ENCODE results near the gene SNAP47.

SNAP47 gene

DNA sequence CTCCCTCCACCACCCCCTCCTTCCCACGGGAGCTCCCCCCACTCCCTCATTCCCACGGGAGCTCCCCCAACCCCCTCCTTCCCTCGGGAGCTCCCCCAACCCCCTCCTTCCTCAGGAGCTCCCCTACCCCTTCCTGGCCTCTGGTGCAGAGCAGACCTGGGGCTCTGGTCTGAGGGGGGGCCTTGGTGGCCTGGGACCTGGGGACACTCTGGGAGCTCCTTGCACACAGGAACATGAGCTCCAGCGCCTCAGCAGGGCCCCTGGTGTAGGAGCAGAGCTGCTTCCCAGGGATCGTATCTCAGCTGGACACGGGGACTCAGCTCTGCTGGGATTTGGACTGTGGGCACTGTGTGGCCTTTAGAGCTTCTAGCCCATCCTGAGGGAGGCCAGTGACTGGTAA is 60.5 kb downstream of the SNAP47 start:
- no peak for TF ChIP-seq POLR2AphosphoS5 (IDR thresholded peaks at IDR 0.05; ENCODE audit: low read depth)
- TF ChIP-seq SPI1 (IDR thresholded peaks at IDR 0.05; ENCODE audit: borderline replicate concordance, low read depth), result no peak

DNA sequence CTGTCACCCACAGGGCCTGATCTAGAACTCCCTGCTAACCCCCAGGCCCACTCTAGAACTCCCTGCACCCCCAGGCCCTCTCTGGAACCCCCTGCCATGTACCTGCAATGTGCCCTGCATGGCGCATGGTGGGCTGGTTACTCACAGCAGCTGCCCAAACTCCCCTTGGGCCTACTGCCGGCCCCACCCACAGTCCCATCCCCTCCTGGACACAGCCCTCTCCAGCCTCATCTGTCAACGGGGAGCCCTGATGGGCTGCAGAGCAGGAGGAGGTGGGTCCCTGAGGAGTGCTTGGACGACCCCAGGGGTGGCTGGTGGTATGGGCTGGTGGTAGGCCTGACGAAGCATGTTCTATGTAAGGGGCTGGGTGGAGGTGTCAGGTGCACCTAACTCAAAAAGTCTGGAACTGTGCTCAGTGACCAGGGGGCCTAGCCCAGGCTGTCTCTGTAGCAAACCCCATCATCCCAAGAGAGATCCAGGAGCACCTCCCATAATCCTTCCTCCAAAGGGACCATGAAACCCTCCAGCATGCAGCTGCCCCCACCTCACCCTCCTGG is 61.2 kb downstream of the SNAP47 start:
- H3K4me3 ChIP-seq (replicated peaks; ENCODE audit: insufficient read depth, low read length), result no peak overlapping the region
- no peaks in the 10 kb centered on the region for H3K27me3 ChIP-seq (ENCODE audit: insufficient read depth, poor library complexity, severe bottlenecking)
- TF ChIP-seq GABPA (IDR thresholded peaks at IDR 0.05; ENCODE audit: low read depth) (no peak), POLR2AphosphoS5 (IDR thresholded peaks at IDR 0.05; ENCODE audit: low read depth) (no peak), SPI1 (IDR thresholded peaks at IDR 0.05; ENCODE audit: borderline replicate concordance, low read depth) (no peak)
- TF ChIP-seq, protein P1, sequence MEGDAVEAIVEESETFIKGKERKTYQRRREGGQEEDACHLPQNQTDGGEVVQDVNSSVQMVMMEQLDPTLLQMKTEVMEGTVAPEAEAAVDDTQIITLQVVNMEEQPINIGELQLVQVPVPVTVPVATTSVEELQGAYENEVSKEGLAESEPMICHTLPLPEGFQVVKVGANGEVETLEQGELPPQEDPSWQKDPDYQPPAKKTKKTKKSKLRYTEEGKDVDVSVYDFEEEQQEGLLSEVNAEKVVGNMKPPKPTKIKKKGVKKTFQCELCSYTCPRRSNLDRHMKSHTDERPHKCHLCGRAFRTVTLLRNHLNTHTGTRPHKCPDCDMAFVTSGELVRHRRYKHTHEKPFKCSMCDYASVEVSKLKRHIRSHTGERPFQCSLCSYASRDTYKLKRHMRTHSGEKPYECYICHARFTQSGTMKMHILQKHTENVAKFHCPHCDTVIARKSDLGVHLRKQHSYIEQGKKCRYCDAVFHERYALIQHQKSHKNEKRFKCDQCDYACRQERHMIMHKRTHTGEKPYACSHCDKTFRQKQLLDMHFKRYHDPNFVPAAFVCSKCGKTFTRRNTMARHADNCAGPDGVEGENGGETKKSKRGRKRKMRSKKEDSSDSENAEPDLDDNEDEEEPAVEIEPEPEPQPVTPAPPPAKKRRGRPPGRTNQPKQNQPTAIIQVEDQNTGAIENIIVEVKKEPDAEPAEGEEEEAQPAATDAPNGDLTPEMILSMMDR (IDR thresholded peaks at IDR 0.05; ENCODE audit: insufficient read depth, low read length), result no peak
- TF ChIP-seq, protein P2, sequence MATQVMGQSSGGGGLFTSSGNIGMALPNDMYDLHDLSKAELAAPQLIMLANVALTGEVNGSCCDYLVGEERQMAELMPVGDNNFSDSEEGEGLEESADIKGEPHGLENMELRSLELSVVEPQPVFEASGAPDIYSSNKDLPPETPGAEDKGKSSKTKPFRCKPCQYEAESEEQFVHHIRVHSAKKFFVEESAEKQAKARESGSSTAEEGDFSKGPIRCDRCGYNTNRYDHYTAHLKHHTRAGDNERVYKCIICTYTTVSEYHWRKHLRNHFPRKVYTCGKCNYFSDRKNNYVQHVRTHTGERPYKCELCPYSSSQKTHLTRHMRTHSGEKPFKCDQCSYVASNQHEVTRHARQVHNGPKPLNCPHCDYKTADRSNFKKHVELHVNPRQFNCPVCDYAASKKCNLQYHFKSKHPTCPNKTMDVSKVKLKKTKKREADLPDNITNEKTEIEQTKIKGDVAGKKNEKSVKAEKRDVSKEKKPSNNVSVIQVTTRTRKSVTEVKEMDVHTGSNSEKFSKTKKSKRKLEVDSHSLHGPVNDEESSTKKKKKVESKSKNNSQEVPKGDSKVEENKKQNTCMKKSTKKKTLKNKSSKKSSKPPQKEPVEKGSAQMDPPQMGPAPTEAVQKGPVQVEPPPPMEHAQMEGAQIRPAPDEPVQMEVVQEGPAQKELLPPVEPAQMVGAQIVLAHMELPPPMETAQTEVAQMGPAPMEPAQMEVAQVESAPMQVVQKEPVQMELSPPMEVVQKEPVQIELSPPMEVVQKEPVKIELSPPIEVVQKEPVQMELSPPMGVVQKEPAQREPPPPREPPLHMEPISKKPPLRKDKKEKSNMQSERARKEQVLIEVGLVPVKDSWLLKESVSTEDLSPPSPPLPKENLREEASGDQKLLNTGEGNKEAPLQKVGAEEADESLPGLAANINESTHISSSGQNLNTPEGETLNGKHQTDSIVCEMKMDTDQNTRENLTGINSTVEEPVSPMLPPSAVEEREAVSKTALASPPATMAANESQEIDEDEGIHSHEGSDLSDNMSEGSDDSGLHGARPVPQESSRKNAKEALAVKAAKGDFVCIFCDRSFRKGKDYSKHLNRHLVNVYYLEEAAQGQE (IDR thresholded peaks at IDR 0.05; ENCODE audit: insufficient replicate concordance, low read depth), result no peak
- no peak for DNase-seq (ENCODE audit: low read depth in 1 of 2, low spot score in 1 of 2)
- no peak overlapping the region for H3K27ac ChIP-seq (replicated peaks)

More for the DNA sequence above, 60.5 kb downstream of the SNAP47 start:
- Histone ChIP-seq H3K27ac (replicated peaks) (no peak overlapping the region), H3K27me3 (ENCODE audit: insufficient read depth, poor library complexity, severe bottlenecking) (no peaks in the 10 kb centered on the region), H3K4me3 (replicated peaks; ENCODE audit: insufficient read depth, low read length) (no peak overlapping the region)
- DNase-seq (ENCODE audit: low read depth in 1 of 2, low spot score in 1 of 2), result no peak

DNA sequence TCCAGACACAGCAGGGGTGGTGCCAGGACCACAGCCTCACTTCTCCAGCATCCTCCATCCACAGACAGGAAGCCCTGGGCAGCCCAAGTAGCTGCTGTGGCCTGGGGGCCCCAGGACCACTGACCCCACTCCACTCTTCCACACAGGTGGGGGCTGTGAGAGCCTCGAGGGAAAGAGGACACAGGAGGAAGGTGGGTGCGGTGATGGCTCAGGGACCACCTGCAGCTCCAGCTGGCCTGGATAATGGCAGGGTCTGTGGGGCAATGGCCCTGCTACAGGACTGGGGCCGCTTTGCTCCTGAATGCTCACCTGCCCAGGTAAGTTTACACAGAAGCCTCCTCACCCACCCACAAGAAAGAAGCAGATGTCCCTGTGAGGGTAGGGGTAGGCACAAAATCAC is 61.9 kb downstream of the SNAP47 start:
- no peaks in the 10 kb centered on the region for H3K27me3 ChIP-seq (ENCODE audit: insufficient read depth, poor library complexity, severe bottlenecking)
- no peak for TF ChIP-seq POLR2AphosphoS5 (IDR thresholded peaks at IDR 0.05; ENCODE audit: low read depth)
- no peak for TF ChIP-seq GABPA (IDR thresholded peaks at IDR 0.05; ENCODE audit: low read depth)
- TF ChIP-seq, protein P1 (IDR thresholded peaks at IDR 0.05; ENCODE audit: insufficient read depth, low read length), result no peak
- no peak for DNase-seq (ENCODE audit: low read depth in 1 of 2, low spot score in 1 of 2)
- H3K27ac ChIP-seq (replicated peaks), result no peak overlapping the region
- H3K4me3 ChIP-seq (replicated peaks; ENCODE audit: insufficient read depth, low read length), result no peak overlapping the region

DNA sequence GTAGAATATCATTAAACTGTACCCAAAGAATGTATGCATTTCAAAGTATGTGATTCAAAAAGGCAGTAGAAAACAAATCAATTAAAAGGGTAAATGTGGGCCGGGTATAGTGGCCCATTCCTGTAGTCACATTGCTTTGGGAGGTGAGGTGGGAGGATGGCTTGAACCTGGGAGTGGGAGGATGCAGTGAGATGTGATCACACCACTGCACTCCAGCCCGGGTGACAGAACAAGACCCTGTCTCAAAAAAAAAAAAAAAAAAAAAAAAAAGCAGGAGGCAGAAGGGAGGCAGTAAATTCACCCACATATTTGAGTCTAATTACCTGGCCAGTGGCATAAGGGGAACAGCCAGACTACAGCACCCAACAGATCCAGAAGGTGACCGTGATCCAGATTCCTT is 62.4 kb downstream of the SNAP47 start:
- Histone ChIP-seq H3K4me3 (replicated peaks; ENCODE audit: insufficient read depth, low read length) (no peak overlapping the region), H3K27ac (replicated peaks) (no peak overlapping the region), H3K27me3 (ENCODE audit: insufficient read depth, poor library complexity, severe bottlenecking) (no peaks in the 10 kb centered on the region)
- TF ChIP-seq, protein P2 (IDR thresholded peaks at IDR 0.05; ENCODE audit: insufficient replicate concordance, low read depth), result no peak
- TF ChIP-seq, protein P1 (IDR thresholded peaks at IDR 0.05; ENCODE audit: insufficient read depth, low read length), result no peak
- TF ChIP-seq POLR2AphosphoS5 (IDR thresholded peaks at IDR 0.05; ENCODE audit: low read depth), result no peak
- TF ChIP-seq GABPA (IDR thresholded peaks at IDR 0.05; ENCODE audit: low read depth), result no peak
- TF ChIP-seq SPI1 (IDR thresholded peaks at IDR 0.05; ENCODE audit: borderline replicate concordance, low read depth), result no peak
- no peak for DNase-seq (ENCODE audit: low read depth in 1 of 2, low spot score in 1 of 2)

Data from HL-60 (cell line).